Liver (tissue), 9 donors: ENCODE data around the gene LTBP2. TPM values are rescaled to one million over a fixed set of nuclear protein-coding genes. Genes with fewer than 3 reads are reported as not detected.

Source experiments
- DNase-seq: peaks from one replicate; pipeline ENCODE4 v3.0.0-alpha.2; 2017; ENCODE audit warnings: low spot score
- H3K27ac ChIP-seq, 2 donors: one replicate each; pipeline ENCODE4 v1.7.0; 2013; ENCODE audit warnings: inconsistent platforms in 2 of 2, low read length in 2 of 2, control low read depth in 1 of 2, low read depth in 1 of 2, mild to moderate bottlenecking in 1 of 2
- H3K27me3 ChIP-seq, 4 donors: one replicate each; pipeline versions ENCODE4 v1.6.1 to v1.7.0; 2013; ENCODE audit warnings: low read length in 3 of 4, inconsistent platforms in 1 of 4, mild to moderate bottlenecking in 1 of 4, moderate library complexity in 1 of 4; ENCODE audit not compliant: control insufficient read depth in 4 of 4, insufficient read depth in 4 of 4
- H3K36me3 ChIP-seq, 4 donors: one replicate each; pipeline versions ENCODE4 v1.6.1 to v1.7.0; 2013; ENCODE audit warnings: low read length in 3 of 4, mild to moderate bottlenecking in 3 of 4, low read depth in 1 of 4, moderate library complexity in 1 of 4; ENCODE audit not compliant: control insufficient read depth in 4 of 4, insufficient read depth in 3 of 4
- H3K4me1 ChIP-seq, 4 donors: one replicate each; pipeline versions ENCODE4 v1.6.1 to v1.7.0; 2013; ENCODE audit warnings: low read length in 3 of 4, mild to moderate bottlenecking in 3 of 4, moderate library complexity in 1 of 4; ENCODE audit not compliant: control insufficient read depth in 4 of 4, insufficient read depth in 4 of 4
- H3K4me3 ChIP-seq, 3 donors: one replicate each; pipeline versions ENCODE4 v1.6.1 to v1.7.0; 2013; ENCODE audit warnings: low read length in 3 of 3, control low read depth in 1 of 3, low read depth in 1 of 3, mild to moderate bottlenecking in 1 of 3
- H3K9ac ChIP-seq, 2 donors: one replicate each; pipeline ENCODE4 v1.7.0; 2013; ENCODE audit warnings: low read length in 2 of 2, mild to moderate bottlenecking in 2 of 2, moderate library complexity in 2 of 2, control low read depth in 1 of 2, low read depth in 1 of 2
- H3K9me3 ChIP-seq, 4 donors: one replicate each; pipeline versions ENCODE4 v1.6.1 to v1.7.0; 2013; ENCODE audit warnings: low read length in 3 of 4; ENCODE audit not compliant: control insufficient read depth in 4 of 4
- FOXA1 ChIP-seq: IDR thresholded peaks from 2 replicates; pipeline ENCODE4 v1.6.1; 2016; ENCODE audit warnings: antibody characterized with exemption
- FOXA2 ChIP-seq: IDR thresholded peaks from 2 replicates; pipeline ENCODE4 v1.6.1; 2016; ENCODE audit warnings: antibody characterized with exemption
- GABPA ChIP-seq, 2 donors: IDR thresholded peaks in 1 of 2; conservative IDR thresholded peaks in 1 of 2; 2 replicates each; pipeline ENCODE4 v1.6.1; 2016; ENCODE audit warnings: antibody characterized with exemption in 2 of 2, mild to moderate bottlenecking in 1 of 2, moderate library complexity in 1 of 2
- HNF4A ChIP-seq, 2 donors: conservative IDR thresholded peaks; 2 replicates each; pipeline ENCODE4 v1.6.1; 2016; ENCODE audit warnings: antibody characterized with exemption in 2 of 2, mild to moderate bottlenecking in 2 of 2
- JUND ChIP-seq, 2 donors: IDR thresholded peaks; 2 replicates each; pipeline ENCODE4 v1.6.1; 2016; ENCODE audit warnings: antibody characterized with exemption in 2 of 2
- NR2F2 ChIP-seq: IDR thresholded peaks from 2 replicates; pipeline ENCODE4 v1.6.1; 2016; ENCODE audit warnings: antibody characterized with exemption
- RAD21 ChIP-seq, 2 donors: IDR thresholded peaks; 2 replicates each; pipeline ENCODE4 v1.6.1; 2016; ENCODE audit warnings: antibody characterized with exemption in 2 of 2, mild to moderate bottlenecking in 2 of 2
- RXRA ChIP-seq, 2 donors: IDR thresholded peaks; 2 replicates each; pipeline ENCODE4 v1.6.1; 2017 to 2018; ENCODE audit warnings: antibody characterized with exemption in 2 of 2, mild to moderate bottlenecking in 1 of 2
- SP1 ChIP-seq: IDR thresholded peaks from 2 replicates; pipeline ENCODE4 v1.6.1; 2018; ENCODE audit warnings: antibody characterized with exemption, mild to moderate bottlenecking
- TAF1 ChIP-seq: conservative IDR thresholded peaks from 2 replicates; pipeline ENCODE4 v1.6.1; 2016; ENCODE audit warnings: antibody characterized with exemption, mild to moderate bottlenecking
- YY1 ChIP-seq: IDR thresholded peaks from 2 replicates; pipeline ENCODE4 v1.6.1; 2016; ENCODE audit warnings: antibody characterized with exemption, mild to moderate bottlenecking
- WGBS: extraction: QIAGEN DNeasy Blood & Tissue Kit; methylation state at CpG from one replicate; pipeline ENCODE4 v1.1.7; 2013; 5-methylcytosine and 5-hydroxymethylcytosine counted together
- polyA plus RNA-seq, 2 donors: library from polyadenylated mRNA; stranded (reverse) in 1 of 2; unstranded in 1 of 2; fragments of 200-250 nt in 1 of 2; fragments of >200 nt in 1 of 2; fragmentation: Nextera tagmentation in 1 of 2; extraction: Ambion mirVana in 1 of 2; gene quantifications; one replicate each; pipeline versions ENCODE4 v1.2.1 to v1.2.3, GENCODE V29; 2013 to 2015
- total RNA-seq, 2 donors: library from RNA; depleted of rRNA; stranded (reverse); fragments of >200 nt; gene quantifications; one replicate each; pipeline ENCODE4 v1.2.3, GENCODE V29; 2014
- TF ChIP-seq, protein P1 (sequence below): IDR thresholded peaks from 2 replicates; pipeline ENCODE4 v1.6.1; 2016; ENCODE audit warnings: antibody characterized with exemption
- TF ChIP-seq, protein P2 (sequence below): fragments of 150-350 bp; IDR thresholded peaks from 2 replicates; pipeline ENCODE4 v1.5.1; 2017; ENCODE audit warnings: improper control_type of control experiment, low read depth, low read length; ENCODE audit not compliant: missing input control
- TF ChIP-seq, protein P3 (sequence below): IDR thresholded peaks from 2 replicates; pipeline ENCODE4 v1.6.1; 2016; ENCODE audit warnings: antibody characterized with exemption
- TF ChIP-seq, protein P4 (sequence below): IDR thresholded peaks from 2 replicates; pipeline ENCODE4 v1.6.1; 2016; ENCODE audit warnings: antibody characterized with exemption, mild to moderate bottlenecking
- TF ChIP-seq, protein P5 (sequence below): IDR thresholded peaks from 2 replicates; pipeline ENCODE4 v1.6.1; 2016; ENCODE audit warnings: antibody characterized with exemption
- donor health status: healthy.
- donor health status: healthy.
- donor health status: healthy.
- donor health status: healthy.
- donor health status: healthy.

LTBP2 gene
- total and polyA plus RNA-seq, 4 donors, result 0.24 to 1.3 (median 0.89) TPM

- no peak for DNase-seq
- Histone ChIP-seq H3K27ac (no peak overlapping the region), H3K36me3 (no peaks in the 10 kb centered on the region), H3K27me3 (no peaks in the 10 kb centered on the region), H3K9ac (no peak overlapping the region), H3K4me3 (no peak overlapping the region), H3K9me3 (no peaks in the 10 kb centered on the region), H3K4me1 (no peaks in the 10 kb centered on the region)
- TF ChIP-seq, protein P1, sequence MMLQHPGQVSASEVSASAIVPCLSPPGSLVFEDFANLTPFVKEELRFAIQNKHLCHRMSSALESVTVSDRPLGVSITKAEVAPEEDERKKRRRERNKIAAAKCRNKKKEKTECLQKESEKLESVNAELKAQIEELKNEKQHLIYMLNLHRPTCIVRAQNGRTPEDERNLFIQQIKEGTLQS, result no peak
- TF ChIP-seq RAD21 (IDR thresholded peaks at IDR 0.05) (no peak), JUND (IDR thresholded peaks at IDR 0.05) (no peak), HNF4A (conservative IDR thresholded peaks at IDR 0.05) (no peak), FOXA2 (no peak), GABPA (IDR thresholded peaks at IDR 0.05 in 1 of 2, conservative IDR thresholded peaks at IDR 0.05 in 1 of 2) (no peak), RXRA (IDR thresholded peaks at IDR 0.05) (no peak), YY1 (no peak), FOXA1 (no peak), TAF1 (no peak), NR2F2 (no peak), SP1 (no peak)
- TF ChIP-seq, protein P2, sequence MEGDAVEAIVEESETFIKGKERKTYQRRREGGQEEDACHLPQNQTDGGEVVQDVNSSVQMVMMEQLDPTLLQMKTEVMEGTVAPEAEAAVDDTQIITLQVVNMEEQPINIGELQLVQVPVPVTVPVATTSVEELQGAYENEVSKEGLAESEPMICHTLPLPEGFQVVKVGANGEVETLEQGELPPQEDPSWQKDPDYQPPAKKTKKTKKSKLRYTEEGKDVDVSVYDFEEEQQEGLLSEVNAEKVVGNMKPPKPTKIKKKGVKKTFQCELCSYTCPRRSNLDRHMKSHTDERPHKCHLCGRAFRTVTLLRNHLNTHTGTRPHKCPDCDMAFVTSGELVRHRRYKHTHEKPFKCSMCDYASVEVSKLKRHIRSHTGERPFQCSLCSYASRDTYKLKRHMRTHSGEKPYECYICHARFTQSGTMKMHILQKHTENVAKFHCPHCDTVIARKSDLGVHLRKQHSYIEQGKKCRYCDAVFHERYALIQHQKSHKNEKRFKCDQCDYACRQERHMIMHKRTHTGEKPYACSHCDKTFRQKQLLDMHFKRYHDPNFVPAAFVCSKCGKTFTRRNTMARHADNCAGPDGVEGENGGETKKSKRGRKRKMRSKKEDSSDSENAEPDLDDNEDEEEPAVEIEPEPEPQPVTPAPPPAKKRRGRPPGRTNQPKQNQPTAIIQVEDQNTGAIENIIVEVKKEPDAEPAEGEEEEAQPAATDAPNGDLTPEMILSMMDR, result no peak
- TF ChIP-seq, protein P3, sequence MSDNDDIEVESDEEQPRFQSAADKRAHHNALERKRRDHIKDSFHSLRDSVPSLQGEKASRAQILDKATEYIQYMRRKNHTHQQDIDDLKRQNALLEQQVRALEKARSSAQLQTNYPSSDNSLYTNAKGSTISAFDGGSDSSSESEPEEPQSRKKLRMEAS, result no peak
- TF ChIP-seq, protein P4, sequence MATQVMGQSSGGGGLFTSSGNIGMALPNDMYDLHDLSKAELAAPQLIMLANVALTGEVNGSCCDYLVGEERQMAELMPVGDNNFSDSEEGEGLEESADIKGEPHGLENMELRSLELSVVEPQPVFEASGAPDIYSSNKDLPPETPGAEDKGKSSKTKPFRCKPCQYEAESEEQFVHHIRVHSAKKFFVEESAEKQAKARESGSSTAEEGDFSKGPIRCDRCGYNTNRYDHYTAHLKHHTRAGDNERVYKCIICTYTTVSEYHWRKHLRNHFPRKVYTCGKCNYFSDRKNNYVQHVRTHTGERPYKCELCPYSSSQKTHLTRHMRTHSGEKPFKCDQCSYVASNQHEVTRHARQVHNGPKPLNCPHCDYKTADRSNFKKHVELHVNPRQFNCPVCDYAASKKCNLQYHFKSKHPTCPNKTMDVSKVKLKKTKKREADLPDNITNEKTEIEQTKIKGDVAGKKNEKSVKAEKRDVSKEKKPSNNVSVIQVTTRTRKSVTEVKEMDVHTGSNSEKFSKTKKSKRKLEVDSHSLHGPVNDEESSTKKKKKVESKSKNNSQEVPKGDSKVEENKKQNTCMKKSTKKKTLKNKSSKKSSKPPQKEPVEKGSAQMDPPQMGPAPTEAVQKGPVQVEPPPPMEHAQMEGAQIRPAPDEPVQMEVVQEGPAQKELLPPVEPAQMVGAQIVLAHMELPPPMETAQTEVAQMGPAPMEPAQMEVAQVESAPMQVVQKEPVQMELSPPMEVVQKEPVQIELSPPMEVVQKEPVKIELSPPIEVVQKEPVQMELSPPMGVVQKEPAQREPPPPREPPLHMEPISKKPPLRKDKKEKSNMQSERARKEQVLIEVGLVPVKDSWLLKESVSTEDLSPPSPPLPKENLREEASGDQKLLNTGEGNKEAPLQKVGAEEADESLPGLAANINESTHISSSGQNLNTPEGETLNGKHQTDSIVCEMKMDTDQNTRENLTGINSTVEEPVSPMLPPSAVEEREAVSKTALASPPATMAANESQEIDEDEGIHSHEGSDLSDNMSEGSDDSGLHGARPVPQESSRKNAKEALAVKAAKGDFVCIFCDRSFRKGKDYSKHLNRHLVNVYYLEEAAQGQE, result no peak
- TF ChIP-seq, protein P5, sequence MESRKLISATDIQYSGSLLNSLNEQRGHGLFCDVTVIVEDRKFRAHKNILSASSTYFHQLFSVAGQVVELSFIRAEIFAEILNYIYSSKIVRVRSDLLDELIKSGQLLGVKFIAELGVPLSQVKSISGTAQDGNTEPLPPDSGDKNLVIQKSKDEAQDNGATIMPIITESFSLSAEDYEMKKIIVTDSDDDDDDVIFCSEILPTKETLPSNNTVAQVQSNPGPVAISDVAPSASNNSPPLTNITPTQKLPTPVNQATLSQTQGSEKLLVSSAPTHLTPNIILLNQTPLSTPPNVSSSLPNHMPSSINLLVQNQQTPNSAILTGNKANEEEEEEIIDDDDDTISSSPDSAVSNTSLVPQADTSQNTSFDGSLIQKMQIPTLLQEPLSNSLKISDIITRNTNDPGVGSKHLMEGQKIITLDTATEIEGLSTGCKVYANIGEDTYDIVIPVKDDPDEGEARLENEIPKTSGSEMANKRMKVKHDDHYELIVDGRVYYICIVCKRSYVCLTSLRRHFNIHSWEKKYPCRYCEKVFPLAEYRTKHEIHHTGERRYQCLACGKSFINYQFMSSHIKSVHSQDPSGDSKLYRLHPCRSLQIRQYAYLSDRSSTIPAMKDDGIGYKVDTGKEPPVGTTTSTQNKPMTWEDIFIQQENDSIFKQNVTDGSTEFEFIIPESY, result no peak
- WGBS, result 64% methylated on average over 8 of the region's 8 CpGs
Measured at GRCh38 chr14:74569806-74570591, 42.0 kb downstream of the LTBP2 start.
